ENCODE results near the gene TAGAP.
"Not testable (repeated sequence)": the region's sequence is repeated elsewhere in the genome, so short reads cannot be mapped to it uniquely, and the experiment has no call there.

Gene TAGAP

GRCh38 chr6:159005436-159005835 lies 39.4 kb downstream of the TAGAP start:
- no peak for FAIRE-seq

GRCh38 chr6:159004592-159004991 lies 40.2 kb downstream of the TAGAP start:
- FAIRE-seq = no peak

- FAIRE-seq = no peak
These were observed 42.2 kb downstream of the TAGAP start for GRCh38 chr6:159002432-159003155.

GRCh38 chr6:158999666-159000403 lies 45.0 kb downstream of the TAGAP start, which contains the start of gene RSPH3:
Gene RSPH3 (minus strand): TSS chr6:159000202. CDS start chr6:158999550, 652 bp downstream.
- peak; percentile 94 for FAIRE-seq

- no peak for FAIRE-seq
These were observed 45.6 kb downstream of the TAGAP start for GRCh38 chr6:158999154-158999665.

GRCh38 chr6:158996856-158997255 lies 47.9 kb downstream of the TAGAP start:
- FAIRE-seq = no peak

GRCh38 chr6:158993639-158994038 lies 51.2 kb downstream of the TAGAP start:
- no peak for FAIRE-seq

- no peak for FAIRE-seq
These were observed 53.6 kb downstream of the TAGAP start for GRCh38 chr6:158991017-158991723.

- FAIRE-seq = not testable (repeated sequence)
These were observed 55.1 kb downstream of the TAGAP start for GRCh38 chr6:158989711-158990110.

- FAIRE-seq = no peak
These were observed 56.3 kb downstream of the TAGAP start for GRCh38 chr6:158988477-158988876.

- no peak for FAIRE-seq
These were observed 57.1 kb downstream of the TAGAP start for GRCh38 chr6:158987657-158988056.
